ENCODE results near the gene MRPS25.

DNA sequence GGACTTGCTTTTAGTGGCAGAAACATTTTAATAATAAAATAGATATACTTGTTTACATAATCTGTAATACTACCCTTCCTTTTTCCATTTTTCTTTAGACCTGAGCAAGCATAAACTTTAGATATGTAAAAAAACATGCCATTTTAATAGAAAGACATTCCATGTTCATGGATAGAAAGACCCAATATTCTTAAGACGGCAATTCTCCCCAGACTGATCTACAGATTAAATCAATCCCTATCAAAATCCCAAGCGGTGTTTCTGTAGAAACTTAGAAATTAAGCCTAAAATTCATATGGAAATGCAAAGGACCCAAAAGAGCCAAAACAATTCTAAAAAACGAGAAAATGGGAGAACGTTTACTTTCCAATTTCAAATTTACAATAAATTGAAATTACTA, 11.6 kb downstream of the MRPS25 start:
- TF ChIP-seq EZH2 (IDR thresholded peaks at IDR 0.05) (no peak), POLR2AphosphoS5 (IDR thresholded peaks at IDR 0.05; ENCODE audit: borderline replicate concordance, low read depth, low read length) (no peak), FOXP2 (optimal IDR thresholded peaks at IDR 0.05; ENCODE audit: control extremely low read depth, extremely low read length, insufficient read depth) (no peak)

Measured in SK-N-MC (cell line).